Endothelial cell (in vitro differentiated cells): ENCODE measurements around the gene VRK1. TPM values are rescaled to one million over a fixed set of nuclear protein-coding genes. Genes with fewer than 3 reads are reported as not detected.
"Not testable (repeated sequence)": the region's sequence is repeated elsewhere in the genome, so short reads cannot be mapped to it uniquely, and the experiment has no call there.

Source experiments
- DNase-seq: peaks from one replicate; pipeline ENCODE4 v3.0.0; 2021; ENCODE audit warnings: low spot score
- H3K27ac Mint-ChIP-seq: one replicate; pipeline ENCODE4 v1.8.0; 2021; ENCODE audit warnings: mixed read lengths, inconsistent platforms; ENCODE audit not compliant: unreplicated experiment
- H3K27me3 Mint-ChIP-seq: one replicate; pipeline ENCODE4 v1.8.0; 2021; ENCODE audit warnings: mild to moderate bottlenecking, moderate library complexity, mixed read lengths, inconsistent platforms; ENCODE audit not compliant: unreplicated experiment
- H3K36me3 Mint-ChIP-seq: one replicate; pipeline ENCODE4 v1.8.0; 2021; ENCODE audit warnings: mild to moderate bottlenecking, low read depth, mixed read lengths, inconsistent platforms; ENCODE audit not compliant: unreplicated experiment
- H3K4me1 Mint-ChIP-seq: one replicate; pipeline ENCODE4 v1.8.0; 2021; ENCODE audit warnings: mild to moderate bottlenecking, mixed read lengths, inconsistent platforms; ENCODE audit not compliant: unreplicated experiment
- H3K4me3 Mint-ChIP-seq: one replicate; pipeline ENCODE4 v1.8.0; 2021; ENCODE audit warnings: mild to moderate bottlenecking, mixed read lengths, inconsistent platforms; ENCODE audit not compliant: unreplicated experiment
- H3K9me3 Mint-ChIP-seq: one replicate; pipeline ENCODE4 v1.8.0; 2021; ENCODE audit warnings: mixed read lengths, inconsistent platforms; ENCODE audit not compliant: unreplicated experiment
- total RNA-seq: library from RNA; stranded (reverse); fragmentation: NEBNext Ultra II Directional; extraction: Animal tissue kit (Norgen Biotek cat#: 25700); gene quantifications from one replicate; pipeline ENCODE4 v1.2.1, GENCODE V29; 2021; ENCODE audit not compliant: unreplicated experiment
- TF ChIP-seq, protein P1 (sequence below): fragments of 200-600 bp; sonication (generic); IDR thresholded peaks from one replicate; pipeline ENCODE4 v1.5.0; 2021; ENCODE audit warnings: antibody characterized with exemption; ENCODE audit not compliant: unreplicated experiment

Gene VRK1
- total RNA-seq, 1 donor from 2014 or later, result 32.0 TPM

DNA sequence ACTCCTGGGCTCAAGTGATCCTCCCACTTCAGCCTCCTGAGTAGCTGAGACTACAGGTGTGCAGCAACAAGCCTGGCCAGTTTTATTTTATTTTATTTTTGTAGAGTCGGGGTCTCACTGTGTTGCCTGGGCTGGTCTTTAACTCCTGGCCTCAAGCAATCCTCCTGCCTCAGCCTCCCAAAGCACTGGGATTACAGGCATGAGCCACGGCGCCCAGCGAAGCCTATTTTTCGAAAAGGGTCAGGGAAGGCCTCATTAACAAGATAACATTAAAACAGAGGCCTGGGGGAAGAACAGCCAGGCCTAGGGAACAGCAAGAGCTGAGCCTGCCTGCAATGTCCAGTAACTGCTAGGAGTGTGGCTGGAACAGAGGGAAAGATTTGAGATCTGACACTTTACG, 36.1 kb upstream of the VRK1 start:
- H3K36me3 Mint-ChIP-seq, result no peaks in the 10 kb centered on the region

DNA sequence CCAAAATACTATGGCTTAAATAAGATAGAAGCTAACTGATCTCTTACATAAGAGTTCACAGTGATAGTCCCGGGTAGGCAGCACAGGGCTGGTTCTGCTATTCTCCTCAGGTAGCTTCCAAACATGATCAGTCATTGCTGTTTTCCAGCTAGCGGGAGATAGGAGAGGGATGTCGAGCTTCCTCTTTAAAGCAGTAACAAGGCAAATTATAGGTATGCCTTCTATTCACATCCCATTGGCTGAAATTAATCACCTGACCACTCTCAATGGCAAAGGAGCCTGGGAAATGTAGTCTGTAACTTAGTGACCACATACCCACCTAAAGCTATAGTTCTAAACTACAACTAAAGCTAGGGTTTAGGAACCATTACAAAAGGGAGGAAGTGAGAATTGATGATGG, 34.5 kb upstream of the VRK1 start:
- no peaks in the 10 kb centered on the region for H3K9me3 Mint-ChIP-seq
- no peaks in the 10 kb centered on the region for H3K36me3 Mint-ChIP-seq
- no peaks in the 10 kb centered on the region for H3K27me3 Mint-ChIP-seq
- peaks cover 4% of the 10 kb centered on the region for H3K4me1 Mint-ChIP-seq
- DNase-seq, result peak; percentile 45
- TF ChIP-seq, protein P1, sequence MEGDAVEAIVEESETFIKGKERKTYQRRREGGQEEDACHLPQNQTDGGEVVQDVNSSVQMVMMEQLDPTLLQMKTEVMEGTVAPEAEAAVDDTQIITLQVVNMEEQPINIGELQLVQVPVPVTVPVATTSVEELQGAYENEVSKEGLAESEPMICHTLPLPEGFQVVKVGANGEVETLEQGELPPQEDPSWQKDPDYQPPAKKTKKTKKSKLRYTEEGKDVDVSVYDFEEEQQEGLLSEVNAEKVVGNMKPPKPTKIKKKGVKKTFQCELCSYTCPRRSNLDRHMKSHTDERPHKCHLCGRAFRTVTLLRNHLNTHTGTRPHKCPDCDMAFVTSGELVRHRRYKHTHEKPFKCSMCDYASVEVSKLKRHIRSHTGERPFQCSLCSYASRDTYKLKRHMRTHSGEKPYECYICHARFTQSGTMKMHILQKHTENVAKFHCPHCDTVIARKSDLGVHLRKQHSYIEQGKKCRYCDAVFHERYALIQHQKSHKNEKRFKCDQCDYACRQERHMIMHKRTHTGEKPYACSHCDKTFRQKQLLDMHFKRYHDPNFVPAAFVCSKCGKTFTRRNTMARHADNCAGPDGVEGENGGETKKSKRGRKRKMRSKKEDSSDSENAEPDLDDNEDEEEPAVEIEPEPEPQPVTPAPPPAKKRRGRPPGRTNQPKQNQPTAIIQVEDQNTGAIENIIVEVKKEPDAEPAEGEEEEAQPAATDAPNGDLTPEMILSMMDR, result no peak
- H3K4me3 Mint-ChIP-seq, result peak overlapping the region; percentile 83
- H3K27ac Mint-ChIP-seq, result no peak overlapping the region

More for the DNA sequence above, 36.1 kb upstream of the VRK1 start:
- H3K4me3 Mint-ChIP-seq, result no peak overlapping the region
- H3K4me1 Mint-ChIP-seq, result peaks cover 4% of the 10 kb centered on the region
- TF ChIP-seq, protein P1, result no peak
- no peaks in the 10 kb centered on the region for H3K9me3 Mint-ChIP-seq
- no peak overlapping the region for H3K27ac Mint-ChIP-seq
- no peak for DNase-seq
- no peaks in the 10 kb centered on the region for H3K27me3 Mint-ChIP-seq

DNA sequence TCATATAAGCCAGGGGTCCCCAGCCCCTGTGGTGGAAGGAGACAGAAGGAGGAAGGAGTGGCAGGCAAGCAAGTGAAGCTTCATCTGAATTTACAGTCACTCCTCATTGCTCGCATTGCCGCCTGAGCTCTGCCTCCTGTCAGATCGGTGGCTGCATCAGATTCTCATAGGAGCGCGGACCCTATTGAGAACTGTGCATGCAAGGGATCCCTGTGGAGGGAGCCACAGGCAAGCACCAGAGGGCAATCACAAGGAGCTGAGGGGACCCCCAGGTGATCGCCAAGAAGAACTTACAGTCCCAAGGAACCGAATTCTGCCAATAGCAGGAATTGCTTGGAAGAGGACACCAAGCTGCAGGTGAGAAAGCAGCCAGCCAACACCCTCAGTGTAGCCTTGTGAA, 33.2 kb upstream of the VRK1 start:
- no peaks in the 10 kb centered on the region for H3K4me1 Mint-ChIP-seq
- TF ChIP-seq, protein P1, result no peak
- H3K27ac Mint-ChIP-seq, result no peak overlapping the region
- peaks cover 2% of the 10 kb centered on the region for H3K27me3 Mint-ChIP-seq
- peaks cover 4% of the 10 kb centered on the region for H3K36me3 Mint-ChIP-seq
- H3K4me3 Mint-ChIP-seq, result no peak overlapping the region
- no peaks in the 10 kb centered on the region for H3K9me3 Mint-ChIP-seq
- no peak for DNase-seq

DNA sequence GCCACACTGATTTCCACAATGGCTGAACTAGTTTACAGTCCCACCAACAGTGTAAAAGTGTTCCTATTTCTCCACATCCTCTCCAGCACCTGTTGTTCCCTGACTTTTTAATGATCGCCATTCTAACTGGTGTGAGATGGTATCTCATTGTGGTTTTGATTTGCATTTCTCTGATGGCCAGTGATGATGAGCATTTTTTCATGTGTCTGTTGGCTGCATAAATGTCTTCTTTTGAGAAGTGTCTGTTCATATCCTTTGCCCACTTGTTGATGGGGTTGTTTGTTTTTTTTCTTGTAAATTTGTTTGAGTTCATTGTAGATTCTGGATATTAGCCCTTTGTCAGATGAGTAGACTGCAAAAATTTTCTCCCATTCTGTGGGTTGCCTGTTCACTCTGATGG, 32.0 kb upstream of the VRK1 start:
- not testable (repeated sequence) for DNase-seq, H3K4me3 Mint-ChIP-seq, H3K27me3 Mint-ChIP-seq, H3K36me3 Mint-ChIP-seq, H3K27ac Mint-ChIP-seq, H3K9me3 Mint-ChIP-seq, H3K4me1 Mint-ChIP-seq

DNA sequence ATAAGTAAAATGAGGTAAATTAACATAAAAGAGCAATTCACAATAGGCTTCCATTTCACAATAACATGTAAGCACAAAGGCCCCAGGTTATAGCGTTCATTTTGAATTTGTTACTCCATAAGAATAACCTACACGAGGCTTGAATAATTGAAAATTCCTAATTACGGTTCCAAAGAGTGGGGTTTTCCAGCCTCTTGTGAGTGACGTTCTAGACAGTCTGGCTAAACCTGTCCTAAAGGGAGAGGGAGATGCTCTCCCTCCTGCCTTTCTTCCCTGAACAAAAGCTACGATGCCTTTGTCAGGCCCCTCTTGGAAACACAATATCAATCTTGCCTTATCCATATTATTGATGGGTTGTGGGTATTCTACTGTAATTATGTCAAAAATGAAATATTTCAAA, 24.3 kb upstream of the VRK1 start:
- Mint-ChIP-seq H3K4me1 (no peaks in the 10 kb centered on the region), H3K4me3 (no peak overlapping the region), H3K36me3 (peaks cover 6% of the 10 kb centered on the region), H3K27ac (no peak overlapping the region), H3K9me3 (no peaks in the 10 kb centered on the region), H3K27me3 (peaks cover 5% of the 10 kb centered on the region)
- TF ChIP-seq, protein P1, result no peak
- DNase-seq, result no peak

DNA sequence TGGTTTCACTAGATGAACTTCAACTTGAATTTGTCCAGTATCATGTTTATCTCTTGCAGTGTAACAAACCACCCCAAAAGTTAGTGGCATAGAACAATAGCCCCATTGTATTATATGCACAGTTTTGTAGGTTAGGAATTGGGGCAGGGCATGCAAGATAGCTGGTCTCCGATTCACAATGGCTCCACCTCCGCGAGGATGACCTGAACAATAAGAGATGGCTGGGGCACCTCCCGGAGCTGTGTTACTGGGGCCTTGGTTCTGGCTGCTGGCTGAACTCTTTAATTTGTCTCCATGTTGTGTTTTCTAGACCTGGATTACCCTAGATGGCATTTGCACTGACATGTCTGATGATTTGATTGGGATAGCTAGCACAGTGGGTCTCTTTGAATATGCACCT, 20.4 kb upstream of the VRK1 start:
- no peak for DNase-seq
- peaks cover 3% of the 10 kb centered on the region for H3K36me3 Mint-ChIP-seq
- no peak overlapping the region for H3K27ac Mint-ChIP-seq
- no peaks in the 10 kb centered on the region for H3K9me3 Mint-ChIP-seq
- H3K27me3 Mint-ChIP-seq, result peaks cover 2% of the 10 kb centered on the region
- no peaks in the 10 kb centered on the region for H3K4me1 Mint-ChIP-seq
- TF ChIP-seq, protein P1, result no peak
- H3K4me3 Mint-ChIP-seq, result no peak overlapping the region
